Natural killer cell (primary cell): ENCODE measurements around the gene RNASEH2C. TPM values are rescaled to one million over a fixed set of nuclear protein-coding genes. Genes with fewer than 3 reads are reported as not detected.
A peak's percentile ranks its signal among the peaks of the same experiment; 100 is the strongest.
"Not testable (repeated sequence)": the region's sequence is repeated elsewhere in the genome, so short reads cannot be mapped to it uniquely, and the experiment has no call there.

Source experiments
- ATAC-seq, 3 donors: fragments of 150-1000 bp in 2 of 3; fragments of 200-7000 bp in 1 of 3; cut with Tn5 transposase; 1 replicate in 1 of 3; 2 replicates in 2 of 3; pipeline ENCODE4 v1.10.0; 2021; ENCODE audit warnings: mild to moderate bottlenecking in 2 of 3, moderate library complexity in 2 of 3
- DNase-seq, 2 donors: peaks; one replicate each; pipeline versions ENCODE4 v3.0.0 to v3.0.0-alpha.2; 2013 to 2021; ENCODE audit warnings: mixed read lengths in 1 of 2
- H3K27ac ChIP-seq: one replicate; pipeline ENCODE4 v1.5.1; 2013; ENCODE audit warnings: mild to moderate bottlenecking, low read length
- H3K27me3 ChIP-seq: one replicate; pipeline ENCODE4 v1.6.1; 2013; ENCODE audit warnings: low read length; ENCODE audit not compliant: control insufficient read depth, insufficient read depth
- H3K36me3 ChIP-seq: one replicate; pipeline ENCODE4 v1.6.1; 2013; ENCODE audit warnings: low read length; ENCODE audit not compliant: control insufficient read depth, insufficient read depth
- H3K4me1 ChIP-seq: one replicate; pipeline ENCODE4 v1.6.1; 2013; ENCODE audit warnings: low read length; ENCODE audit not compliant: control insufficient read depth, insufficient read depth
- H3K4me3 ChIP-seq: one replicate; pipeline ENCODE4 v1.5.1; 2013; ENCODE audit warnings: low read length
- H3K9me3 ChIP-seq: one replicate; pipeline ENCODE4 v1.6.1; 2013; ENCODE audit warnings: low read length; ENCODE audit not compliant: control insufficient read depth, insufficient read depth
- H3K27ac Mint-ChIP-seq, 2 donors: one replicate each; pipeline ENCODE4 v1.8.0; 2022; ENCODE audit warnings: mild to moderate bottlenecking in 2 of 2, mixed read lengths in 2 of 2, moderate library complexity in 1 of 2
- H3K27me3 Mint-ChIP-seq, 2 donors: one replicate each; pipeline ENCODE4 v1.8.0; 2022; ENCODE audit warnings: low read depth in 2 of 2, mixed read lengths in 2 of 2
- H3K36me3 Mint-ChIP-seq: one replicate; pipeline ENCODE4 v1.8.0; 2022; ENCODE audit warnings: mixed read lengths
- H3K4me1 Mint-ChIP-seq, 2 donors: one replicate each; pipeline ENCODE4 v1.8.0; 2022; ENCODE audit warnings: mixed read lengths in 2 of 2
- H3K4me3 Mint-ChIP-seq: one replicate; pipeline ENCODE4 v1.8.0; 2022; ENCODE audit warnings: mild to moderate bottlenecking, moderate library complexity, mixed read lengths
- H3K9me3 Mint-ChIP-seq, 2 donors: one replicate each; pipeline ENCODE4 v1.8.0; 2022; ENCODE audit warnings: mixed read lengths in 2 of 2
- WGBS: methylation state at CpG from one replicate; pipeline ENCODE4 v1.1.7; 2013; ENCODE audit warnings: missing lambda C conversion rate; ENCODE audit not compliant: insufficient coverage; 5-methylcytosine and 5-hydroxymethylcytosine counted together
- intact Hi-C: fragments of 100-400 bp; cut with micrococcal nuclease; formaldehyde crosslinking; loops from one replicate; pipeline ENCODE4 v1.14.2; 2022
- total RNA-seq, 4 donors: library from RNA; stranded (reverse); fragments of 120-200 nt in 1 of 4; gene quantifications; one replicate each; pipeline versions ENCODE4 v1.2.3 to v1.2.4, GENCODE V29; 2013 to 2022
- TF ChIP-seq, protein P1 (sequence below): fragments of 200-600 bp; IDR thresholded peaks from one replicate; pipeline ENCODE4 v1.8.0; 2022; ENCODE audit warnings: antibody characterized with exemption

The RNASEH2C gene
- total RNA-seq = 10 to 100 TPM; 34.6 to 45.6 (median 38.5) TPM
- 39.9 TPM for total RNA-seq (2013)

- Histone ChIP-seq H3K27ac (peak within 1 kb of the TSS; percentile 70), H3K4me1 (peaks cover 23% of the 10 kb centered on the region), H3K27me3 (no peaks in the 10 kb centered on the region), H3K36me3 (peaks cover 38% of the 10 kb centered on the region), H3K4me3 (peak within 1 kb of the TSS; percentile 82), H3K9me3 (no peaks in the 10 kb centered on the region)
- Mint-ChIP-seq H3K27me3 (no peaks in the 10 kb centered on the region), H3K9me3 (no peaks in the 10 kb centered on the region), H3K36me3 (no peaks in the 10 kb centered on the region), H3K4me3 (peak within 1 kb of the TSS; percentile 94), H3K27ac (peak within 1 kb of the TSS; percentile 78 to 90), H3K4me1 (peaks cover 6 to 27% of the 10 kb centered on the region in 2 donors)
- WGBS = under 1% methylated on average over 76 of the region's 76 CpGs
- DNase-seq (peak; percentile 74 to 89), ATAC-seq (peak; percentile 92 to 96 (median 95))
- intact Hi-C loops = loop anchor here (1.0 kb wide), 1 partner anchor 8 kb away; the partner anchor contains the start of gene KAT5
- TF ChIP-seq, protein P1, sequence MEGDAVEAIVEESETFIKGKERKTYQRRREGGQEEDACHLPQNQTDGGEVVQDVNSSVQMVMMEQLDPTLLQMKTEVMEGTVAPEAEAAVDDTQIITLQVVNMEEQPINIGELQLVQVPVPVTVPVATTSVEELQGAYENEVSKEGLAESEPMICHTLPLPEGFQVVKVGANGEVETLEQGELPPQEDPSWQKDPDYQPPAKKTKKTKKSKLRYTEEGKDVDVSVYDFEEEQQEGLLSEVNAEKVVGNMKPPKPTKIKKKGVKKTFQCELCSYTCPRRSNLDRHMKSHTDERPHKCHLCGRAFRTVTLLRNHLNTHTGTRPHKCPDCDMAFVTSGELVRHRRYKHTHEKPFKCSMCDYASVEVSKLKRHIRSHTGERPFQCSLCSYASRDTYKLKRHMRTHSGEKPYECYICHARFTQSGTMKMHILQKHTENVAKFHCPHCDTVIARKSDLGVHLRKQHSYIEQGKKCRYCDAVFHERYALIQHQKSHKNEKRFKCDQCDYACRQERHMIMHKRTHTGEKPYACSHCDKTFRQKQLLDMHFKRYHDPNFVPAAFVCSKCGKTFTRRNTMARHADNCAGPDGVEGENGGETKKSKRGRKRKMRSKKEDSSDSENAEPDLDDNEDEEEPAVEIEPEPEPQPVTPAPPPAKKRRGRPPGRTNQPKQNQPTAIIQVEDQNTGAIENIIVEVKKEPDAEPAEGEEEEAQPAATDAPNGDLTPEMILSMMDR = no peak
Observed at GRCh38 chr11:65720211-65720934, at the start of gene RNASEH2C. Gene RNASEH2C (minus strand): TSS chr11:65720798. CDS start chr11:65720758, 40 bp downstream.

DNA sequence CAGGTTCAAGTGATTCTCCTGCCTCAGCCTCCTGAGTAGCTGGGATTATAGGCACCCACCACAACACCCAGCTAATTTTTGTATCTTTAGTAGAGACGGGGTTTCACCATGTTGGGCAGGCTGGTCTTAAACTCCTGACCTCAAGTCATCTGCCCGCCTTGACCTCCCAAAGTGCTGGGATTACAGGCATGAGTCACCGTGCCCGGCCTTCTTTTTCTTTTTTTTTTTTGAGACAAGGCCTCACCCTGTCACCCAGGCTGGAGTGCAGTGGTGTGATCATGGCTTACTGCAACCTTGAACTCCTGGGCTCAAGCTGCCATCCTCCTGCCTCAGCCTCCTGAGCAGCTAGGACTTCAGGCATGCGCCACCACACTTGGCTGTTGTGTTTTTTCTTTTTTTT, 47.2 kb upstream of the RNASEH2C start:
- intact Hi-C loops, H3K4me3 ChIP-seq, H3K27me3 ChIP-seq, H3K4me1 Mint-ChIP-seq, H3K27ac Mint-ChIP-seq, DNase-seq, H3K27me3 Mint-ChIP-seq, H3K27ac ChIP-seq, H3K4me1 ChIP-seq, H3K9me3 ChIP-seq, H3K36me3 ChIP-seq, H3K36me3 Mint-ChIP-seq, H3K4me3 Mint-ChIP-seq, H3K9me3 Mint-ChIP-seq, ATAC-seq: not testable (repeated sequence)
- WGBS = 97% methylated on average over 4 of the region's 5 CpGs

- no peaks in the 10 kb centered on the region for H3K9me3 ChIP-seq
- no peak overlapping the region for H3K27ac ChIP-seq
- no peak overlapping the region for H3K4me3 ChIP-seq
- no peaks in the 10 kb centered on the region for H3K27me3 ChIP-seq
- H3K4me3 Mint-ChIP-seq = no peak overlapping the region
- intact Hi-C loops = no loop called here
- H3K36me3 Mint-ChIP-seq = no peaks in the 10 kb centered on the region
- DNase-seq = no peak
- TF ChIP-seq, protein P1 = no peak
- H3K4me1 Mint-ChIP-seq = peaks cover 5 to 6% of the 10 kb centered on the region in 2 donors
- no peaks in the 10 kb centered on the region for H3K36me3 ChIP-seq
- no peaks in the 10 kb centered on the region for H3K9me3 Mint-ChIP-seq
- no peak overlapping the region for H3K27ac Mint-ChIP-seq
- H3K4me1 ChIP-seq = no peaks in the 10 kb centered on the region
- H3K27me3 Mint-ChIP-seq = no peaks in the 10 kb centered on the region
- no peak for ATAC-seq
- 92% methylated on average over 10 of the region's 10 CpGs for WGBS
Observed at GRCh38 chr11:65767406-65767805, 46.8 kb upstream of the RNASEH2C start.

- intact Hi-C loops = no loop called here
- Mint-ChIP-seq H3K36me3 (no peaks in the 10 kb centered on the region), H3K27me3 (no peaks in the 10 kb centered on the region), H3K27ac (no peak overlapping the region), H3K4me1 (peaks cover 5 to 6% of the 10 kb centered on the region in 2 donors), H3K9me3 (no peaks in the 10 kb centered on the region), H3K4me3 (no peak overlapping the region)
- H3K4me3 ChIP-seq = no peak overlapping the region
- H3K4me1 ChIP-seq = no peaks in the 10 kb centered on the region
- no peaks in the 10 kb centered on the region for H3K36me3 ChIP-seq
- 51% methylated on average over 7 of the region's 7 CpGs for WGBS
- H3K27ac ChIP-seq = no peak overlapping the region
- H3K9me3 ChIP-seq = no peaks in the 10 kb centered on the region
- TF ChIP-seq, protein P1 = no peak
- DNase-seq (no peak), ATAC-seq (no peak)
- no peaks in the 10 kb centered on the region for H3K27me3 ChIP-seq
Observed at GRCh38 chr11:65766535-65766934, 45.9 kb upstream of the RNASEH2C start.
